ENCODE measurements around the gene EFCAB10.

EFCAB10 gene

DNA sequence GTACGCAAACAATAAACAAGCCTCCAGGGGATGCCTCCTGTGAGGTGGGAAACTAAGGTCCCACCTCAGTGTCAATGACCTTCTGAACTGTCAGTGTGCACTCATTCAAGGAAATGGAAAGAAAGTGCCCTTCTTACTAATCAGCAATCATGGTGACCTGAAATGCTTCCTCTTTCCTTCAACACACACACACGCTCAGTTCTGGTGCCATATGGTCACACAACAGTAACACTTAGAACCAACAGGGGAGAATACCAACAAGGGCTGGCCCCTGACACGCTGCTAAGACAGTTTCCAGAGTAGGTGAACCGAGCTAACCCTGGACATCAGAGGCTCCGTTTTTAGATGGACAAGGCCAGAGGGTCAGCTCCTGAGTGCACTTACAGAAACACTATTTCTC lies 42.1 kb upstream of the EFCAB10 start:
- ATAC-seq: no peak

DNA sequence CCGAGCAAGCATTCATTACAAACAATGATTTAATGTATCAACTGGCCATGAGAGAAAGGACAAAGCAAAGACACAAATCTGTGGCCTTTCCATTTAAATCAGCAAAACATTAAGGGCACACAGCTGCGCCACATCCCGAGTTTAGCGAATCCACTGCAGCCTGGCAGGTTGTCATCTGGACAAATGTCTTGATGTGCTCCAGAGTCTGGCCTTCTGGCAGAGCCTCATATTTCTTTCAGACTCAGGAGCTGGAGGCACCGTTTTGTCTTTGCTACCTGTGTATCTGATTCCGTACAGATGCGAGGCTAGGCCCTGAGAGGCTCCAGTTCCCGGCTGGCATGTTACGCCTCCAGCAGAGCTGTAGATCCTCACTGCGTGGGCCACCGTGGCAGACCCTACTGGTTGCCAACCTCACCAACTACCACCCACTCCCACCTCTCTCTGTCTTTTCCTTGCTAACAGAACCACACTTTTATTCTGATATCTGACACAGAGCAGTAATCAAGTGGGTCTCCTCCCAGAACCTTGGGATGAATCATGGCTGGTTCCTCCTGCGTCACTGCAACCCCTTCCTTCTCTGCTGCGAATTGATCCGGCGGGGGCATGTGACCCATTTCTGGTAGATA lies 40.9 kb upstream of the EFCAB10 start:
- peak; percentile 21; the same call in 2 of the 3 replicates for ATAC-seq
- TF ChIP-seq RARB (CRISPR knock-in tag; IDR thresholded peaks at IDR 0.05) (no peak), ARNTL (CRISPR knock-in tag; IDR thresholded peaks at IDR 0.05; ENCODE audit: borderline replicate concordance, low read depth) (no peak)

More for the DNA sequence above, 42.1 kb upstream of the EFCAB10 start:
- TF ChIP-seq RARB (CRISPR knock-in tag; IDR thresholded peaks at IDR 0.05) (no peak), ESRRG (CRISPR knock-in tag; IDR thresholded peaks at IDR 0.05) (no peak), ARNTL (CRISPR knock-in tag; IDR thresholded peaks at IDR 0.05; ENCODE audit: borderline replicate concordance, low read depth) (no peak), ZNF70 (CRISPR knock-in tag; IDR thresholded peaks at IDR 0.05) (no peak), BACH2 (CRISPR knock-in tag; IDR thresholded peaks at IDR 0.05; ENCODE audit: borderline replicate concordance) (no peak), GLIS3 (CRISPR knock-in tag; IDR thresholded peaks at IDR 0.05) (no peak), ZC3H10 (CRISPR knock-in tag; IDR thresholded peaks at IDR 0.05) (no peak), ISL1 (CRISPR knock-in tag; IDR thresholded peaks at IDR 0.05) (no peak), ZFP3 (CRISPR knock-in tag; IDR thresholded peaks at IDR 0.05) (no peak), CSDC2 (CRISPR knock-in tag; IDR thresholded peaks at IDR 0.05) (no peak), OSR1 (CRISPR knock-in tag; IDR thresholded peaks at IDR 0.05) (no peak), ZNF8 (CRISPR knock-in tag; IDR thresholded peaks at IDR 0.05) (no peak), PPARA (CRISPR knock-in tag; IDR thresholded peaks at IDR 0.05; ENCODE audit: borderline replicate concordance) (no peak)
- TF ChIP-seq, protein P1, sequence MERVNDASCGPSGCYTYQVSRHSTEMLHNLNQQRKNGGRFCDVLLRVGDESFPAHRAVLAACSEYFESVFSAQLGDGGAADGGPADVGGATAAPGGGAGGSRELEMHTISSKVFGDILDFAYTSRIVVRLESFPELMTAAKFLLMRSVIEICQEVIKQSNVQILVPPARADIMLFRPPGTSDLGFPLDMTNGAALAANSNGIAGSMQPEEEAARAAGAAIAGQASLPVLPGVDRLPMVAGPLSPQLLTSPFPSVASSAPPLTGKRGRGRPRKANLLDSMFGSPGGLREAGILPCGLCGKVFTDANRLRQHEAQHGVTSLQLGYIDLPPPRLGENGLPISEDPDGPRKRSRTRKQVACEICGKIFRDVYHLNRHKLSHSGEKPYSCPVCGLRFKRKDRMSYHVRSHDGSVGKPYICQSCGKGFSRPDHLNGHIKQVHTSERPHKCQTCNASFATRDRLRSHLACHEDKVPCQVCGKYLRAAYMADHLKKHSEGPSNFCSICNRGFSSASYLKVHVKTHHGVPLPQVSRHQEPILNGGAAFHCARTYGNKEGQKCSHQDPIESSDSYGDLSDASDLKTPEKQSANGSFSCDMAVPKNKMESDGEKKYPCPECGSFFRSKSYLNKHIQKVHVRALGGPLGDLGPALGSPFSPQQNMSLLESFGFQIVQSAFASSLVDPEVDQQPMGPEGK (CRISPR knock-in tag; IDR thresholded peaks at IDR 0.05; ENCODE audit: borderline replicate concordance): no peak
- TF ChIP-seq, protein P2, sequence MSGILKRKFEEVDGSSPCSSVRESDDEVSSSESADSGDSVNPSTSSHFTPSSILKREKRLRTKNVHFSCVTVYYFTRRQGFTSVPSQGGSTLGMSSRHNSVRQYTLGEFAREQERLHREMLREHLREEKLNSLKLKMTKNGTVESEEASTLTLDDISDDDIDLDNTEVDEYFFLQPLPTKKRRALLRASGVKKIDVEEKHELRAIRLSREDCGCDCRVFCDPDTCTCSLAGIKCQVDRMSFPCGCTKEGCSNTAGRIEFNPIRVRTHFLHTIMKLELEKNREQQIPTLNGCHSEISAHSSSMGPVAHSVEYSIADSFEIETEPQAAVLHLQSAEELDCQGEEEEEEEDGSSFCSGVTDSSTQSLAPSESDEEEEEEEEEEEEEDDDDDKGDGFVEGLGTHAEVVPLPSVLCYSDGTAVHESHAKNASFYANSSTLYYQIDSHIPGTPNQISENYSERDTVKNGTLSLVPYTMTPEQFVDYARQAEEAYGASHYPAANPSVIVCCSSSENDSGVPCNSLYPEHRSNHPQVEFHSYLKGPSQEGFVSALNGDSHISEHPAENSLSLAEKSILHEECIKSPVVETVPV (CRISPR knock-in tag; IDR thresholded peaks at IDR 0.05): no peak
- TF ChIP-seq, protein P3, sequence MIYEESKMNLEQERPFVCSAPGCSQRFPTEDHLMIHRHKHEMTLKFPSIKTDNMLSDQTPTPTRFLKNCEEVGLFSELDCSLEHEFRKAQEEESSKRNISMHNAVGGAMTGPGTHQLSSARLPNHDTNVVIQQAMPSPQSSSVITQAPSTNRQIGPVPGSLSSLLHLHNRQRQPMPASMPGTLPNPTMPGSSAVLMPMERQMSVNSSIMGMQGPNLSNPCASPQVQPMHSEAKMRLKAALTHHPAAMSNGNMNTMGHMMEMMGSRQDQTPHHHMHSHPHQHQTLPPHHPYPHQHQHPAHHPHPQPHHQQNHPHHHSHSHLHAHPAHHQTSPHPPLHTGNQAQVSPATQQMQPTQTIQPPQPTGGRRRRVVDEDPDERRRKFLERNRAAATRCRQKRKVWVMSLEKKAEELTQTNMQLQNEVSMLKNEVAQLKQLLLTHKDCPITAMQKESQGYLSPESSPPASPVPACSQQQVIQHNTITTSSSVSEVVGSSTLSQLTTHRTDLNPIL (CRISPR knock-in tag; IDR thresholded peaks at IDR 0.05; ENCODE audit: low read depth): no peak
- TF ChIP-seq, protein P4, sequence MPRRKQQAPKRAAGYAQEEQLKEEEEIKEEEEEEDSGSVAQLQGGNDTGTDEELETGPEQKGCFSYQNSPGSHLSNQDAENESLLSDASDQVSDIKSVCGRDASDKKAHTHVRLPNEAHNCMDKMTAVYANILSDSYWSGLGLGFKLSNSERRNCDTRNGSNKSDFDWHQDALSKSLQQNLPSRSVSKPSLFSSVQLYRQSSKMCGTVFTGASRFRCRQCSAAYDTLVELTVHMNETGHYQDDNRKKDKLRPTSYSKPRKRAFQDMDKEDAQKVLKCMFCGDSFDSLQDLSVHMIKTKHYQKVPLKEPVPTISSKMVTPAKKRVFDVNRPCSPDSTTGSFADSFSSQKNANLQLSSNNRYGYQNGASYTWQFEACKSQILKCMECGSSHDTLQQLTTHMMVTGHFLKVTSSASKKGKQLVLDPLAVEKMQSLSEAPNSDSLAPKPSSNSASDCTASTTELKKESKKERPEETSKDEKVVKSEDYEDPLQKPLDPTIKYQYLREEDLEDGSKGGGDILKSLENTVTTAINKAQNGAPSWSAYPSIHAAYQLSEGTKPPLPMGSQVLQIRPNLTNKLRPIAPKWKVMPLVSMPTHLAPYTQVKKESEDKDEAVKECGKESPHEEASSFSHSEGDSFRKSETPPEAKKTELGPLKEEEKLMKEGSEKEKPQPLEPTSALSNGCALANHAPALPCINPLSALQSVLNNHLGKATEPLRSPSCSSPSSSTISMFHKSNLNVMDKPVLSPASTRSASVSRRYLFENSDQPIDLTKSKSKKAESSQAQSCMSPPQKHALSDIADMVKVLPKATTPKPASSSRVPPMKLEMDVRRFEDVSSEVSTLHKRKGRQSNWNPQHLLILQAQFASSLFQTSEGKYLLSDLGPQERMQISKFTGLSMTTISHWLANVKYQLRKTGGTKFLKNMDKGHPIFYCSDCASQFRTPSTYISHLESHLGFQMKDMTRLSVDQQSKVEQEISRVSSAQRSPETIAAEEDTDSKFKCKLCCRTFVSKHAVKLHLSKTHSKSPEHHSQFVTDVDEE (CRISPR knock-in tag; IDR thresholded peaks at IDR 0.05): no peak
- TF ChIP-seq, protein P5, sequence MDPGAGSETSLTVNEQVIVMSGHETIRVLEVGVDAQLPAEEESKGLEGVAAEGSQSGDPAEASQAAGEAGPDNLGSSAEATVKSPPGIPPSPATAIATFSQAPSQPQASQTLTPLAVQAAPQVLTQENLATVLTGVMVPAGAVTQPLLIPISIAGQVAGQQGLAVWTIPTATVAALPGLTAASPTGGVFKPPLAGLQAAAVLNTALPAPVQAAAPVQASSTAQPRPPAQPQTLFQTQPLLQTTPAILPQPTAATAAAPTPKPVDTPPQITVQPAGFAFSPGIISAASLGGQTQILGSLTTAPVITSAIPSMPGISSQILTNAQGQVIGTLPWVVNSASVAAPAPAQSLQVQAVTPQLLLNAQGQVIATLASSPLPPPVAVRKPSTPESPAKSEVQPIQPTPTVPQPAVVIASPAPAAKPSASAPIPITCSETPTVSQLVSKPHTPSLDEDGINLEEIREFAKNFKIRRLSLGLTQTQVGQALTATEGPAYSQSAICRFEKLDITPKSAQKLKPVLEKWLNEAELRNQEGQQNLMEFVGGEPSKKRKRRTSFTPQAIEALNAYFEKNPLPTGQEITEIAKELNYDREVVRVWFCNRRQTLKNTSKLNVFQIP (CRISPR knock-in tag; IDR thresholded peaks at IDR 0.05; ENCODE audit: borderline replicate concordance, low read depth): no peak

DNA sequence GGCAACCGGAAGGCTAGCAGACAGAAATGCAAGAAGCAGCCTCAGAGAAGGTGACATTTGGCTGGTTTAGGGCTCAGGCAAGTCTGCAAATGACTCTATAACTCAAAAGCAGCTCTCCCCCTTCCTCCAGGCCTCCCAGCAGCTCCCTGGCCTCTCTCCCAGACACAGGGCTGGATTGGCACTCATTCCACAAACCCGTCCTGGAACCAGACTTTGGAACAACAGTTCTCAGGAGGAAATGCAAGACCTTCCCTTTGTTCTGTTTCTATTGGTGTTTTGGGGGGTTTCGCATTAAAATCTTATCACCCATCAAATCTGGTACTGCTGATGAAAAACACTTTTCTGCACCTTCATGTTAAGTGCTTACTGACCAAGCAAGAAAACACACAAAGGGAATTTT lies 40.3 kb upstream of the EFCAB10 start:
- TF ChIP-seq TOX (CRISPR knock-in tag; IDR thresholded peaks at IDR 0.05; ENCODE audit: borderline replicate concordance) (no peak), ZFP30 (CRISPR knock-in tag; IDR thresholded peaks at IDR 0.05) (no peak)
- peak; percentile 61 for ATAC-seq

DNA sequence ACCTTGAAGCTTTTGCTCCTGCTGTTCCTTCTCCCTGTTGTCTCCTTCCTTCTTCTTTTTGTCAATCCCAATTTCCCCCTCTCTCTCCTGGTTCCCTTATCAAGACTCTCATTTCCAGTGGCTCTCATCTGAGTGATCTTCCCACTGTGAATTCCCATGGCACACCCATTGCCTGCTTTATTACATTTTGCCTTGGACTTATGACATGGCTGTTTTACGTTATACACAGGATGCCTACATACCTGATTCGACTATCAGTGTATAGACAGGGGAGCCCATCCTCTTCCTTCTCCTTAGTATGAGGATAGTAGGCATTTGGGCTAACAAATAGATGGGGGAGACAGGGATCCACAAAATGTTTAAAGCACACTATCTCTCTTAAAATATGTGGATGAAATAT lies 39.9 kb upstream of the EFCAB10 start:
- TF ChIP-seq OSR1 (CRISPR knock-in tag; IDR thresholded peaks at IDR 0.05) (no peak), ZFP3 (CRISPR knock-in tag; IDR thresholded peaks at IDR 0.05) (no peak), ZFP30 (CRISPR knock-in tag; IDR thresholded peaks at IDR 0.05) (no peak), TCF4 (CRISPR knock-in tag; IDR thresholded peaks at IDR 0.05; ENCODE audit: borderline replicate concordance) (no peak), RARB (CRISPR knock-in tag; IDR thresholded peaks at IDR 0.05) (no peak), BACH2 (CRISPR knock-in tag; IDR thresholded peaks at IDR 0.05; ENCODE audit: borderline replicate concordance) (no peak), ZNF70 (CRISPR knock-in tag; IDR thresholded peaks at IDR 0.05) (no peak)
- TF ChIP-seq, protein P1 (CRISPR knock-in tag; IDR thresholded peaks at IDR 0.05; ENCODE audit: borderline replicate concordance): no peak
- ATAC-seq: peak; percentile 24; the same call in 1 of the 3 replicates
